Measurements from ENCODE around the gene ABCA7.

- TF ChIP-seq, protein P1, sequence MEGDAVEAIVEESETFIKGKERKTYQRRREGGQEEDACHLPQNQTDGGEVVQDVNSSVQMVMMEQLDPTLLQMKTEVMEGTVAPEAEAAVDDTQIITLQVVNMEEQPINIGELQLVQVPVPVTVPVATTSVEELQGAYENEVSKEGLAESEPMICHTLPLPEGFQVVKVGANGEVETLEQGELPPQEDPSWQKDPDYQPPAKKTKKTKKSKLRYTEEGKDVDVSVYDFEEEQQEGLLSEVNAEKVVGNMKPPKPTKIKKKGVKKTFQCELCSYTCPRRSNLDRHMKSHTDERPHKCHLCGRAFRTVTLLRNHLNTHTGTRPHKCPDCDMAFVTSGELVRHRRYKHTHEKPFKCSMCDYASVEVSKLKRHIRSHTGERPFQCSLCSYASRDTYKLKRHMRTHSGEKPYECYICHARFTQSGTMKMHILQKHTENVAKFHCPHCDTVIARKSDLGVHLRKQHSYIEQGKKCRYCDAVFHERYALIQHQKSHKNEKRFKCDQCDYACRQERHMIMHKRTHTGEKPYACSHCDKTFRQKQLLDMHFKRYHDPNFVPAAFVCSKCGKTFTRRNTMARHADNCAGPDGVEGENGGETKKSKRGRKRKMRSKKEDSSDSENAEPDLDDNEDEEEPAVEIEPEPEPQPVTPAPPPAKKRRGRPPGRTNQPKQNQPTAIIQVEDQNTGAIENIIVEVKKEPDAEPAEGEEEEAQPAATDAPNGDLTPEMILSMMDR (conservative IDR thresholded peaks at IDR 0.05 in 1 of 2, IDR thresholded peaks at IDR 0.05 in 1 of 2; ENCODE audit: extremely low read depth in 1 of 2, insufficient read depth in 1 of 2, low read depth in 1 of 2, low read length in 2 of 2): no peak
- TF ChIP-seq EZH2 (IDR thresholded peaks at IDR 0.05; ENCODE audit: borderline replicate concordance, low read length): no peak
Observed at GRCh38 chr19:1094655-1094977, 54.7 kb downstream of the ABCA7 start.

Data from mammary epithelial cell (primary cell).